ENCODE data around the gene RFX5. TPM values are rescaled to one million over a fixed set of nuclear protein-coding genes. Genes with fewer than 3 reads are reported as not detected.

RFX5 gene
- total and polyA plus RNA-seq, 5 donors = 13.7 to 23.1 (median 21.2) TPM

- WGBS = 16% methylated on average over 11 of the region's 11 CpGs
- peak; percentile 90 to 92 for ATAC-seq
- peak; percentile 89 to 95 (median 93) for DNase-seq
- intact Hi-C loops (cut with DNase I) = no loop called here
- H3K27ac ChIP-seq (ENCODE audit: low read length) = peak within 1 kb of the TSS; percentile 84
- no peaks in the 10 kb centered on the region for H3K9me3 ChIP-seq (ENCODE audit: control insufficient read depth, low read length)
- H3K4me3 ChIP-seq (ENCODE audit: low read length) = peak within 1 kb of the TSS; percentile 60
- H3K27me3 ChIP-seq (ENCODE audit: control insufficient read depth, insufficient read depth) = no peaks in the 10 kb centered on the region
- peaks cover 3% of the 10 kb centered on the region for H3K4me1 ChIP-seq (ENCODE audit: control insufficient read depth, insufficient read depth, low read length)
Measured at GRCh38 chr1:151372058-151372934, 25.2 kb upstream of the RFX5 start, which contains the start of gene SELENBP1. TSS of gene SELENBP1 (minus strand) at chr1:151372705. CDS start at chr1:151372641, 64 bp downstream.

- DNase-seq (peak; percentile 78 to 93 (median 88)), ATAC-seq (peak; percentile 61 to 66)
- intact Hi-C loops (cut with DNase I) = no loop called here
- Histone ChIP-seq H3K27me3 (ENCODE audit: control insufficient read depth, insufficient read depth) (no peaks in the 10 kb centered on the region), H3K4me3 (ENCODE audit: low read length) (peak overlapping the region; percentile 60), H3K27ac (ENCODE audit: low read length) (peak overlapping the region; percentile 84), H3K9me3 (ENCODE audit: control insufficient read depth, low read length) (no peaks in the 10 kb centered on the region), H3K4me1 (ENCODE audit: control insufficient read depth, insufficient read depth, low read length) (peaks cover 3% of the 10 kb centered on the region)
- 19% methylated on average over 9 of the region's 9 CpGs for WGBS
Measured at GRCh38 chr1:151371370-151372057, 24.5 kb upstream of the RFX5 start.

GRCh38 chr1:151370211-151370911 is 23.3 kb upstream of the RFX5 start:
- Histone ChIP-seq H3K27ac (ENCODE audit: low read length) (peak overlapping the region; percentile 25), H3K4me1 (ENCODE audit: control insufficient read depth, insufficient read depth, low read length) (peaks cover 3% of the 10 kb centered on the region), H3K4me3 (ENCODE audit: low read length) (no peak overlapping the region), H3K9me3 (ENCODE audit: control insufficient read depth, low read length) (no peaks in the 10 kb centered on the region), H3K27me3 (ENCODE audit: control insufficient read depth, insufficient read depth) (no peaks in the 10 kb centered on the region)
- DNase-seq = peak; percentile 63 to 89 (median 89)
- intact Hi-C loops (cut with DNase I) = no loop called here
- WGBS = 37% methylated on average over 6 of the region's 6 CpGs
- ATAC-seq = peak; percentile 20 to 23

- DNase-seq (peak in 1 of 3 donors; percentile 57), ATAC-seq (no peak)
- WGBS = 71% methylated on average over 15 of the region's 15 CpGs
- intact Hi-C loops (cut with DNase I) = no loop called here
- H3K27ac ChIP-seq (ENCODE audit: low read length) = no peak overlapping the region
- peaks cover 3% of the 10 kb centered on the region for H3K4me1 ChIP-seq (ENCODE audit: control insufficient read depth, insufficient read depth, low read length)
- no peaks in the 10 kb centered on the region for H3K27me3 ChIP-seq (ENCODE audit: control insufficient read depth, insufficient read depth)
- H3K9me3 ChIP-seq (ENCODE audit: control insufficient read depth, low read length) = no peaks in the 10 kb centered on the region
- H3K4me3 ChIP-seq (ENCODE audit: low read length) = no peak overlapping the region
Measured at GRCh38 chr1:151369621-151370048, 22.6 kb upstream of the RFX5 start.

GRCh38 chr1:151369302-151369610 is 22.2 kb upstream of the RFX5 start:
- intact Hi-C loops (cut with DNase I) = no loop called here
- H3K4me1 ChIP-seq (ENCODE audit: control insufficient read depth, insufficient read depth, low read length) = peaks cover 3% of the 10 kb centered on the region
- WGBS = 91% methylated on average over 7 of the region's 7 CpGs
- DNase-seq (no peak), ATAC-seq (no peak)
- H3K27me3 ChIP-seq (ENCODE audit: control insufficient read depth, insufficient read depth) = no peaks in the 10 kb centered on the region
- no peak overlapping the region for H3K27ac ChIP-seq (ENCODE audit: low read length)
- H3K4me3 ChIP-seq (ENCODE audit: low read length) = no peak overlapping the region
- no peaks in the 10 kb centered on the region for H3K9me3 ChIP-seq (ENCODE audit: control insufficient read depth, low read length)

GRCh38 chr1:151368393-151369301 is 21.6 kb upstream of the RFX5 start:
- H3K9me3 ChIP-seq (ENCODE audit: control insufficient read depth, low read length) = no peaks in the 10 kb centered on the region
- 91% methylated on average over 20 of the region's 20 CpGs for WGBS
- H3K27ac ChIP-seq (ENCODE audit: low read length) = peak overlapping the region; percentile 54
- no peak for ATAC-seq
- H3K27me3 ChIP-seq (ENCODE audit: control insufficient read depth, insufficient read depth) = no peaks in the 10 kb centered on the region
- no peak overlapping the region for H3K4me3 ChIP-seq (ENCODE audit: low read length)
- intact Hi-C loops (cut with DNase I) = no loop called here
- DNase-seq = peak in 1 of 3 donors; percentile 38
- H3K4me1 ChIP-seq (ENCODE audit: control insufficient read depth, insufficient read depth, low read length) = peaks cover 3% of the 10 kb centered on the region

- intact Hi-C loops (cut with DNase I) = no loop called here
- DNase-seq (peak in 2 of 3 donors; percentile 57 to 69), ATAC-seq (no peak)
- peak overlapping the region; percentile 54 for H3K27ac ChIP-seq (ENCODE audit: low read length)
- 71% methylated on average over 8 of the region's 8 CpGs for WGBS
- H3K27me3 ChIP-seq (ENCODE audit: control insufficient read depth, insufficient read depth) = no peaks in the 10 kb centered on the region
- no peaks in the 10 kb centered on the region for H3K9me3 ChIP-seq (ENCODE audit: control insufficient read depth, low read length)
- no peak overlapping the region for H3K4me3 ChIP-seq (ENCODE audit: low read length)
- peaks cover 3% of the 10 kb centered on the region for H3K4me1 ChIP-seq (ENCODE audit: control insufficient read depth, insufficient read depth, low read length)
Measured at GRCh38 chr1:151367658-151368392, 20.8 kb upstream of the RFX5 start.

GRCh38 chr1:151364996-151365395 is 17.9 kb upstream of the RFX5 start:
- intact Hi-C loops (cut with DNase I) = no loop called here
- peaks cover 1% of the 10 kb centered on the region for H3K9me3 ChIP-seq (ENCODE audit: control insufficient read depth, low read length)
- no peaks in the 10 kb centered on the region for H3K27me3 ChIP-seq (ENCODE audit: control insufficient read depth, insufficient read depth)
- DNase-seq (no peak), ATAC-seq (no peak)
- H3K4me1 ChIP-seq (ENCODE audit: control insufficient read depth, insufficient read depth, low read length) = no peaks in the 10 kb centered on the region
- 86% methylated on average over 4 of the region's 4 CpGs for WGBS
- H3K4me3 ChIP-seq (ENCODE audit: low read length) = no peak overlapping the region
- H3K27ac ChIP-seq (ENCODE audit: low read length) = no peak overlapping the region

GRCh38 chr1:151362308-151363155 is 15.5 kb upstream of the RFX5 start:
- ATAC-seq (peak in 1 of 2 donors; percentile 22), DNase-seq (no peak)
- H3K27ac ChIP-seq (ENCODE audit: low read length) = no peak overlapping the region
- H3K4me1 ChIP-seq (ENCODE audit: control insufficient read depth, insufficient read depth, low read length) = no peaks in the 10 kb centered on the region
- 96% methylated on average over 3 of the region's 3 CpGs for WGBS
- intact Hi-C loops (cut with DNase I) = no loop called here
- no peak overlapping the region for H3K4me3 ChIP-seq (ENCODE audit: low read length)
- no peaks in the 10 kb centered on the region for H3K27me3 ChIP-seq (ENCODE audit: control insufficient read depth, insufficient read depth)
- H3K9me3 ChIP-seq (ENCODE audit: control insufficient read depth, low read length) = peaks cover 1% of the 10 kb centered on the region

Measured in right cardiac atrium (tissue), 5 donors.